WERI-Rb-1 (cell line): ENCODE measurements around the gene RSRC2.

Experiments
- DNase-seq: peaks from one replicate; pipeline ENCODE4 v3.0.0-alpha.2; 2020
- H3K27ac ChIP-seq: fragments of 250-450 bp; sonication (Bioruptor Pico); 2 replicates; pipeline ENCODE4 v1.5.1; 2020; ENCODE audit warnings: mild to moderate bottlenecking, moderate library complexity
- H3K27me3 ChIP-seq: fragments of 250-450 bp; sonication (Bioruptor Pico); 2 replicates; pipeline ENCODE4 v1.5.1; 2021; ENCODE audit warnings: mild to moderate bottlenecking, low read depth, moderate library complexity; ENCODE audit not compliant: insufficient read depth, severe bottlenecking
- H3K36me3 ChIP-seq: fragments of 250-450 bp; sonication (Bioruptor Pico); 2 replicates; pipeline ENCODE4 v1.5.1; 2020; ENCODE audit warnings: mild to moderate bottlenecking, moderate library complexity
- H3K4me3 ChIP-seq: 2 replicates; pipeline ENCODE4 v1.5.1; 2011; ENCODE audit warnings: low read depth, mild to moderate bottlenecking, control low read depth, low read length
- H3K9me3 ChIP-seq: fragments of 250-450 bp; sonication (Bioruptor Pico); 2 replicates; pipeline ENCODE4 v1.5.1; 2021; ENCODE audit warnings: mild to moderate bottlenecking, moderate library complexity; ENCODE audit not compliant: severe bottlenecking
- TF ChIP-seq, protein P1 (sequence below): IDR thresholded peaks from 2 replicates; pipeline ENCODE4 v1.5.1; 2011; ENCODE audit warnings: low read depth, mild to moderate bottlenecking, control low read depth, inconsistent platforms, low read length

RSRC2 gene

DNA sequence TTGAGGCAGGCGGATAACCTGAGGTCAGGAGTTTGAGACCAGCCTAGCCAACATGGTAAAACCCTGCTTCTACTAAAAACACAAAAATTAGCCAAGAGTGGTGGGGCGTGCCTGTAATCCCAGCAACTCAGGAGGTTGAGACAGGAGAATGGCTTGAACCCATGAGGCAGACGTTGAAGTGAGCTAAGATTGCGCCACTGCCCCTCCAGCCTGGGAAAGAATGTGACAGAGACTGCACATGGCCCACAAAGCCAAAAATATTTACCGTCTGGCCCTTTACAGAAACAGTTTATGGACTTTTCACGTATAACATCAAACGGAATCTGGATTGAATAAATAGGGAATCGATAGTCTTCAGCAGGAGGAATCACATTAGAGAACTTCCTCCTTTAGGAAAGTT, 3.5 kb downstream of the RSRC2 start:
- TF ChIP-seq, protein P1, sequence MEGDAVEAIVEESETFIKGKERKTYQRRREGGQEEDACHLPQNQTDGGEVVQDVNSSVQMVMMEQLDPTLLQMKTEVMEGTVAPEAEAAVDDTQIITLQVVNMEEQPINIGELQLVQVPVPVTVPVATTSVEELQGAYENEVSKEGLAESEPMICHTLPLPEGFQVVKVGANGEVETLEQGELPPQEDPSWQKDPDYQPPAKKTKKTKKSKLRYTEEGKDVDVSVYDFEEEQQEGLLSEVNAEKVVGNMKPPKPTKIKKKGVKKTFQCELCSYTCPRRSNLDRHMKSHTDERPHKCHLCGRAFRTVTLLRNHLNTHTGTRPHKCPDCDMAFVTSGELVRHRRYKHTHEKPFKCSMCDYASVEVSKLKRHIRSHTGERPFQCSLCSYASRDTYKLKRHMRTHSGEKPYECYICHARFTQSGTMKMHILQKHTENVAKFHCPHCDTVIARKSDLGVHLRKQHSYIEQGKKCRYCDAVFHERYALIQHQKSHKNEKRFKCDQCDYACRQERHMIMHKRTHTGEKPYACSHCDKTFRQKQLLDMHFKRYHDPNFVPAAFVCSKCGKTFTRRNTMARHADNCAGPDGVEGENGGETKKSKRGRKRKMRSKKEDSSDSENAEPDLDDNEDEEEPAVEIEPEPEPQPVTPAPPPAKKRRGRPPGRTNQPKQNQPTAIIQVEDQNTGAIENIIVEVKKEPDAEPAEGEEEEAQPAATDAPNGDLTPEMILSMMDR: no peak
- Histone ChIP-seq H3K27ac (no peak overlapping the region), H3K36me3 (peaks cover 84% of the 10 kb centered on the region), H3K9me3 (no peaks in the 10 kb centered on the region), H3K4me3 (no peak overlapping the region), H3K27me3 (no peaks in the 10 kb centered on the region)
- no peak for DNase-seq

GRCh38 chr12:122520676-122521075, 6.1 kb downstream of the RSRC2 start:
- no peaks in the 10 kb centered on the region for H3K9me3 ChIP-seq
- no peak overlapping the region for H3K27ac ChIP-seq
- H3K27me3 ChIP-seq: no peaks in the 10 kb centered on the region
- TF ChIP-seq, protein P1: no peak
- DNase-seq: no peak
- H3K4me3 ChIP-seq: no peak overlapping the region
- H3K36me3 ChIP-seq: peaks cover 98% of the 10 kb centered on the region

DNA sequence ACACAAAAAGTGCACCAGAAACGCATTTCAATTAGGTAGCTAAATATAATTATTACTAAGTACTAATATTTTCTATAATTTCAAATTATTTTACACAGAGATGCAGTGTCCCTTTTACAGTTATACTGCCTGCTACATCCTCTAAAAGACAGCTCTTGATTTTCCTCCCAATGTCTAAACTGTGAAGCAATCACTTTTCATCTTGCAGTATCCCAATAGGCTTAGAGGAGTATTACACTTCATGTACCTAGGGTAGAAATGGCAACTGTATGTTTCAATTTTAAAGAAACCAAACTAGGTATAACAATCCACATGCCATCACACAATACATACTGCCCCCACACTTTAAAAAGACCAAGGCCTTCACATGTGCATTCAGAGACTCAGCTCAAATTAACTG, 7.3 kb downstream of the RSRC2 start:
- Histone ChIP-seq H3K36me3 (peaks cover 100% of the 10 kb centered on the region), H3K27ac (no peak overlapping the region)
- no peak for DNase-seq

GRCh38 chr12:122518908-122519307, 7.8 kb downstream of the RSRC2 start:
- TF ChIP-seq, protein P1: no peak
- Histone ChIP-seq H3K27ac (no peak overlapping the region), H3K9me3 (no peaks in the 10 kb centered on the region), H3K27me3 (no peaks in the 10 kb centered on the region), H3K4me3 (no peak overlapping the region), H3K36me3 (peaks cover 100% of the 10 kb centered on the region)
- DNase-seq: no peak

More for the DNA sequence above, 7.3 kb downstream of the RSRC2 start:
- H3K9me3 ChIP-seq: no peaks in the 10 kb centered on the region
- TF ChIP-seq, protein P1: no peak
- no peaks in the 10 kb centered on the region for H3K27me3 ChIP-seq
- H3K4me3 ChIP-seq: no peak overlapping the region

GRCh38 chr12:122517877-122518276, 8.9 kb downstream of the RSRC2 start:
- no peak overlapping the region for H3K27ac ChIP-seq
- TF ChIP-seq, protein P1: no peak
- DNase-seq: no peak
- no peak overlapping the region for H3K4me3 ChIP-seq
- H3K36me3 ChIP-seq: peaks cover 97% of the 10 kb centered on the region
- H3K27me3 ChIP-seq: no peaks in the 10 kb centered on the region
- no peaks in the 10 kb centered on the region for H3K9me3 ChIP-seq
